HEK293T (cell line): ENCODE data around the gene TSKU.

ENCODE experiments used
- FOXK2 ChIP-seq: fragments of 450-650 bp; IDR thresholded peaks from 2 replicates; pipeline ENCODE4 v1.6.1; 2016; ENCODE audit warnings: mild to moderate bottlenecking
- L3MBTL2 ChIP-seq: fragments of 450-650 bp; conservative IDR thresholded peaks from 2 replicates; pipeline ENCODE4 v1.6.1; 2016; ENCODE audit warnings: mild to moderate bottlenecking
- SUZ12 ChIP-seq: fragments of 450-650 bp; IDR thresholded peaks from 2 replicates; pipeline ENCODE4 v1.6.1; 2016; ENCODE audit warnings: mild to moderate bottlenecking

DNA sequence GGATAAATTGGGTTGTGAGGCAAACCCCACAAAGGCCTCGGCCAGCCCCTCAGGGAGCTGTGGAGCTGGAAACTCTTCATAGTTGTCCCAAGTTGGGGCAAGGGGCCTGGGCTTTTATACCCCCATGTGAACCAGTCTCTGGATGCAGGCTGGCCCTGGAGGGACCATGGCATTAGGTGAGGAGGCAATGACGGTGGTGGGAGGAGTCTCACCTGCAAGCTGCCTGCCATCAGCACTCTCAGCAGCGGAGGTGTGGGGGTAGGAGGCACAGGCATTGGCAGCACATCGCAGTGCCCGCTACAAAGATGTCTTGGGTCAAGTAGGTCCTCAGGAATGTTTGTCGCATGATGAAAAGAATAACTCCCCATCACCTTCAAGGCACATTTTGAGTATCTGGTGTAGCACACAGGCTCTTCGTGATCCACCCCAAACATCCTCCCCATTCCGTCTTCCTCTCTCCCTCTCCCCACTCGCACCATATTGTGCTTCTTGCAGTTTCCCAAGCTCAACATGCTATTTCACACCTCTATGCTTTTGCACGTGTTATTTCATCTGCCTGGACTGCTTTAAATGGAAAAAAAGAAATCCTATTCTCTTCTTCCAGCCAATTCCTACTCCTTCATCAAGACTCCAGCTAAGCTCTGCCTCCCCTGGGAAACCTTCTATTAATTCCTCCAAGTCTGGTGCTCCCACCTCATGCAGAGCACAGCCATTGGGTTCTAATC lies 18.1 kb upstream of the TSKU start:
- TF ChIP-seq SUZ12 (no peak), FOXK2 (no peak), L3MBTL2 (no peak)
